Measurements from ENCODE around the gene CDH8.

DNA sequence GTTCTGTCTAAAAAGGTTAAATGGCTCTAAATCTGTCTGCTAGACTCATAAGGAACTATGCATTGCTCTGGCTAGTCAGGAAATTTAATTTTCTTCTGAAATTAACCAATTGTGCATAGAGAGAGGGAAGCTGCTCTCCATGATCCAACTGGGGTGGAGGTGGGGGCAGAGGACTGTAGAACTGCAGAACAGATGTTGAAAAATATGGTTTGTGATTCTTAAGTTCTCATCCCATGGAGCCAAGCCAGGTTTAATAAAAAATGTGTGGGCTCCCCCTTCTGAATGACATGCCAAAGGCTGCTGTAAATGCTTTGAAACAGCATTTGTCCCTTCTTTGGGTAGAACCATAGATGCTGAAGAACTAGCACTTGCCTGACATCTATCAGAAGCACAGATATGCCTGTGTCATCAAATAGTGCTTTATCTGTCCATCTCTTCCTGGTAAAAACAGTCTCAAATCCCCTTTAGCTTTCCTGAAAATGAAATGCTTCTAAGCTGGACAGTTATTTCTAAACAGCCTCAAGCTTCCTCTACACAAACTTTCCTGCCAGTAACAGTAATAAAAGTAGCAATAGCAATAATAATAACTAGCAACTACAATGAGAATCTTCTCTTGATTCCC is 221.4 kb downstream of the CDH8 start:
- TF ChIP-seq POLR2A (IDR thresholded peaks at IDR 0.05): no peak
- TF ChIP-seq, protein P1, sequence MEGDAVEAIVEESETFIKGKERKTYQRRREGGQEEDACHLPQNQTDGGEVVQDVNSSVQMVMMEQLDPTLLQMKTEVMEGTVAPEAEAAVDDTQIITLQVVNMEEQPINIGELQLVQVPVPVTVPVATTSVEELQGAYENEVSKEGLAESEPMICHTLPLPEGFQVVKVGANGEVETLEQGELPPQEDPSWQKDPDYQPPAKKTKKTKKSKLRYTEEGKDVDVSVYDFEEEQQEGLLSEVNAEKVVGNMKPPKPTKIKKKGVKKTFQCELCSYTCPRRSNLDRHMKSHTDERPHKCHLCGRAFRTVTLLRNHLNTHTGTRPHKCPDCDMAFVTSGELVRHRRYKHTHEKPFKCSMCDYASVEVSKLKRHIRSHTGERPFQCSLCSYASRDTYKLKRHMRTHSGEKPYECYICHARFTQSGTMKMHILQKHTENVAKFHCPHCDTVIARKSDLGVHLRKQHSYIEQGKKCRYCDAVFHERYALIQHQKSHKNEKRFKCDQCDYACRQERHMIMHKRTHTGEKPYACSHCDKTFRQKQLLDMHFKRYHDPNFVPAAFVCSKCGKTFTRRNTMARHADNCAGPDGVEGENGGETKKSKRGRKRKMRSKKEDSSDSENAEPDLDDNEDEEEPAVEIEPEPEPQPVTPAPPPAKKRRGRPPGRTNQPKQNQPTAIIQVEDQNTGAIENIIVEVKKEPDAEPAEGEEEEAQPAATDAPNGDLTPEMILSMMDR (IDR thresholded peaks at IDR 0.05): no peak
